ENCODE measurements around the gene PHACTR3. TPM values are rescaled to one million over a fixed set of nuclear protein-coding genes. Genes with fewer than 3 reads are reported as not detected.
A peak's percentile ranks its signal among the peaks of the same experiment; 100 is the strongest.

PHACTR3 gene
- total RNA-seq, 1 experiment from 2014 or later: 0.11 TPM

DNA sequence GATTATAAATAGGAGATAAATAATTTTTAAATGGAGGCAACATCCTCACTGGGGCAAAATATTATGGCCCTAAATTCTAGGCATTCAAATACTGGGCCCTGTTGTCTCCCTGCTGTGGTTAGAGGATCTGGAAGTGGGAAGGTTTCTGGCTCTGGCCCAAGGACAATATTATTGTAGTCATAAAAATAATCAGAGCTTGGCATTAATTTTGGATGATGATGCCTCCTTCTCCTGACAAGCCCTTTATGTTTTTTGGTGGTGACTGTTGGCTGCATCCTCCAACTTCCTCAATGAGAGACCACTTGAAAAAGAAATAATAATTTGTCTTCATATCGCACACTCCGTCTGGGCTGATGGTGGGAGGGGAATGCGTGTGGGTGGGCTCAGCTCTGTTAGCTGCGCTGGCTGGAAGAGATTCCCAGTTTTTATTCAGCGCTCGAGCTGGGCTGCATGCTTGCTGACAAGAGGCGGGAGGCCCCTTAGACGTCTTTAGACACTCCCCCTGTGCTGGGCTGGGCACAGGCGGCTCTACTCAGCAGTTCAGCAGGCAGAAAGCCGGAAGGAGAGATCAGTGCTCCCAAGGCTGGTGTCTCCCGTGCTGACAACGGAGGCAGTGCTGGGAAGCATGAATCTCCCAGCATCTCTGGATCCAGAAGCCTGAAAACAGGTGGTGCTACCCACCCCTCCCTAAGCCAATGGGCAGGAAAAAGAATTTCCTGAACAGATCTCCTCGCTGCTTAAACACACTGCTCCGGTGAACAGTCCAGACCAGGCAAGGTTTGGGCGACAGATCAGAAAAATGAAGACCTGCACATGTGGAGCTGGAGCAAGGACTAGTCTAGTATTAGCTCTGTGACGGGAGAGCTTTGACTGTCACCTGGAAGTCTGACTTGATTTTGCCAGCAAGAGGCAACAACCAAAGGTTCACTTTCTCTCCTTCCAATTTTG is 231.4 kb downstream of the PHACTR3 start:
- Histone ChIP-seq H3K36me3 (ENCODE audit: control insufficient read depth, insufficient read depth, low read length) (no peaks in the 10 kb centered on the region), H3K4me3 (ENCODE audit: low read depth, low read length) (no peak overlapping the region), H3K4me1 (0 out of 2 replicates have a peak, but pooled peaks cover 7% of the 10 kb centered on the region), H3K27me3 (replicated peaks; ENCODE audit: control insufficient read depth, insufficient read depth, low read length) (no peaks in the 10 kb centered on the region), H3K9me3 (no peaks in the 10 kb centered on the region)
- Mint-ChIP-seq H3K4me3 (ENCODE audit: unreplicated experiment) (no peak overlapping the region), H3K4me1 (ENCODE audit: low read depth, unreplicated experiment) (no peaks in the 10 kb centered on the region), H3K9me3 (ENCODE audit: unreplicated experiment) (no peaks in the 10 kb centered on the region), H3K27ac (ENCODE audit: unreplicated experiment) (no peak overlapping the region), H3K36me3 (ENCODE audit: insufficient read depth, unreplicated experiment) (no peaks in the 10 kb centered on the region), H3K27me3 (ENCODE audit: insufficient read depth, unreplicated experiment) (no peaks in the 10 kb centered on the region)
- BruUV-seq (replicated peaks): no TSS peak
- peak in 1 of 2 experiments; percentile 36 for DNase-seq
- TF ChIP-seq, protein P1, sequence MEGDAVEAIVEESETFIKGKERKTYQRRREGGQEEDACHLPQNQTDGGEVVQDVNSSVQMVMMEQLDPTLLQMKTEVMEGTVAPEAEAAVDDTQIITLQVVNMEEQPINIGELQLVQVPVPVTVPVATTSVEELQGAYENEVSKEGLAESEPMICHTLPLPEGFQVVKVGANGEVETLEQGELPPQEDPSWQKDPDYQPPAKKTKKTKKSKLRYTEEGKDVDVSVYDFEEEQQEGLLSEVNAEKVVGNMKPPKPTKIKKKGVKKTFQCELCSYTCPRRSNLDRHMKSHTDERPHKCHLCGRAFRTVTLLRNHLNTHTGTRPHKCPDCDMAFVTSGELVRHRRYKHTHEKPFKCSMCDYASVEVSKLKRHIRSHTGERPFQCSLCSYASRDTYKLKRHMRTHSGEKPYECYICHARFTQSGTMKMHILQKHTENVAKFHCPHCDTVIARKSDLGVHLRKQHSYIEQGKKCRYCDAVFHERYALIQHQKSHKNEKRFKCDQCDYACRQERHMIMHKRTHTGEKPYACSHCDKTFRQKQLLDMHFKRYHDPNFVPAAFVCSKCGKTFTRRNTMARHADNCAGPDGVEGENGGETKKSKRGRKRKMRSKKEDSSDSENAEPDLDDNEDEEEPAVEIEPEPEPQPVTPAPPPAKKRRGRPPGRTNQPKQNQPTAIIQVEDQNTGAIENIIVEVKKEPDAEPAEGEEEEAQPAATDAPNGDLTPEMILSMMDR (IDR thresholded peaks at IDR 0.05; ENCODE audit: insufficient read depth in 1 of 2, low read depth in 1 of 2, low read length in 1 of 2, severe bottlenecking in 1 of 2, unreplicated experiment in 1 of 2): no peak
- intact Hi-C loops (cut with micrococcal nuclease; ENCODE audit: unreplicated experiment): no loop called here
- ChIA-PET CTCF (interaction anchor here (1.4 kb wide), 1 partner anchor 14 kb away, joined by 5 read pairs; no protein-coding TSS in a partner anchor), POLR2A (no interaction called here)

DNA sequence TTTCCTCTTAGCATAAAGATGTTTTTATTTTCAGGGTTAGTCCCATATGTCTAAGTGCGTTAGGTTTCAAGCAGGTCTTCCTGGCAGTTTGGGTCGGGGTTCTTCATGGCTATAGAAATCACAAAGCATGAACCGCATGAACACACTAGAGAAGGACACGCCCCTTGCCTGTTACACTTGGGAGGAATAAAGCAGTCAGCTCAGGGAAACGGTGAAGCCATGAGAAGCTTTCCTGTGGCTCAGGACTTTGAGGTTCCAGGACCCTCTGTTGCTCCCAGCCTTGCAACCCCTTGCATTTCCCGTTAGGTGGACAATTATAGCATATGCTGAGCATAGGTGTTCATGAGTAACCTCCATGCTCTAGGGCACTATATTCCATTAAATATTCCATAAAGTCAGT is 232.4 kb downstream of the PHACTR3 start:
- DNase-seq: no peak
- H3K9me3 Mint-ChIP-seq (ENCODE audit: unreplicated experiment): no peaks in the 10 kb centered on the region
- H3K27ac Mint-ChIP-seq (ENCODE audit: unreplicated experiment): no peak overlapping the region
- intact Hi-C loops (cut with micrococcal nuclease; ENCODE audit: unreplicated experiment): no loop called here
- Histone ChIP-seq H3K27me3 (replicated peaks; ENCODE audit: control insufficient read depth, insufficient read depth, low read length) (0 out of 2 replicates have a peak, but pooled peaks cover 2% of the 10 kb centered on the region), H3K36me3 (ENCODE audit: control insufficient read depth, insufficient read depth, low read length) (no peaks in the 10 kb centered on the region), H3K4me3 (ENCODE audit: low read depth, low read length) (no peak overlapping the region), H3K4me1 (0 out of 2 replicates have a peak, but pooled peaks cover under 1% of the 10 kb centered on the region), H3K9me3 (no peaks in the 10 kb centered on the region)
- no peak overlapping the region for H3K4me3 Mint-ChIP-seq (ENCODE audit: unreplicated experiment)
- TF ChIP-seq, protein P1 (IDR thresholded peaks at IDR 0.05; ENCODE audit: insufficient read depth in 1 of 2, low read depth in 1 of 2, low read length in 1 of 2, severe bottlenecking in 1 of 2, unreplicated experiment in 1 of 2): no peak
- no peaks in the 10 kb centered on the region for H3K27me3 Mint-ChIP-seq (ENCODE audit: insufficient read depth, unreplicated experiment)
- CTCF ChIA-PET: no interaction called here
- no TSS peak for BruUV-seq (replicated peaks)
- H3K4me1 Mint-ChIP-seq (ENCODE audit: low read depth, unreplicated experiment): no peaks in the 10 kb centered on the region
- peaks cover under 1% of the 10 kb centered on the region for H3K36me3 Mint-ChIP-seq (ENCODE audit: insufficient read depth, unreplicated experiment)
- POLR2A ChIA-PET: no interaction called here

DNA sequence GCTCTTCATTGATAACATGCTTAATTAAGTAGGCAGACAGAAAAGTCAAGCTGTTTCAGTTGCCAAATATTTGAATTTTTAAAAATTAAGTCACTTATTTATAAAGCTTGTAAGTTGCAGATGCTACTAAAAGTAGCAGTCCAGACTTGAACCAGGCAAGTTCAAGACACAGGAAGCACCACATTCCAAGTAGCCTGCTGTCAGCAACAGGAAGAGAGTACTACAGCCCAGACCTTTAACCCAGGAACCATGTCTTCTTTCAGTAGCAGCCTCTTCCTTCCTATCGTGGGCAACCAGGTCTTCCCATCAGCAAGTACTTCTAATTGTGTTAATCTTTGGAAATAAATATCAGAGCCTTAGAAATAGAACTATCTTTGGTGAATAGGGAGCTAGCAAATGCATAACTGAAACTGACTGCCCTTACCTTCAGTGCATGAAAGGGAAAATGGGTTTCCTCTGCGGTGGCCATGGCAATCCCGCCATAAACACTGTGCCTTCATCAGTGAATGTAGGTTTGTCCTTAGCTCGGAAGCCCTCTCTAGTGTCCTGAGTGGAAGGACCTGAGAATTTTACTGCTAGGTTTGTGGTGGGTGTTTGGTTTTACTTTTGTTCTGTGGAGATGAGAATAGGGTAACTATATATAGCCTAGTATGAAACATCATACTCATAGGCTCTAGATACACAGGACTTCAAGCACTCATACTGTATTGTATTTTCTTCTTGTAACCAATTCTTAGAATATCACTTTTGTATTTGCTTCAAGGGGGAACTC is 233.5 kb downstream of the PHACTR3 start:
- ChIA-PET CTCF (interaction anchor here (2.6 kb wide), 1 partner anchor 12 kb away, joined by 9 read pairs; no protein-coding TSS in a partner anchor), POLR2A (no interaction called here)
- peaks cover 5% of the 10 kb centered on the region for H3K36me3 Mint-ChIP-seq (ENCODE audit: insufficient read depth, unreplicated experiment)
- no TSS peak for BruUV-seq (replicated peaks)
- TF ChIP-seq, protein P1 (IDR thresholded peaks at IDR 0.05; ENCODE audit: insufficient read depth in 1 of 2, low read depth in 1 of 2, low read length in 1 of 2, severe bottlenecking in 1 of 2, unreplicated experiment in 1 of 2): no peak
- H3K36me3 ChIP-seq (ENCODE audit: control insufficient read depth, insufficient read depth, low read length): no peaks in the 10 kb centered on the region
- H3K27me3 Mint-ChIP-seq (ENCODE audit: insufficient read depth, unreplicated experiment): no peaks in the 10 kb centered on the region
- DNase-seq: no peak
- no peaks in the 10 kb centered on the region for H3K9me3 Mint-ChIP-seq (ENCODE audit: unreplicated experiment)
- H3K4me3 ChIP-seq (ENCODE audit: low read depth, low read length): no peak overlapping the region
- no peaks in the 10 kb centered on the region for H3K4me1 Mint-ChIP-seq (ENCODE audit: low read depth, unreplicated experiment)
- intact Hi-C loops (cut with micrococcal nuclease; ENCODE audit: unreplicated experiment): no loop called here
- 0 out of 2 replicates have a peak, but pooled peaks cover 2% of the 10 kb centered on the region for H3K27me3 ChIP-seq (replicated peaks; ENCODE audit: control insufficient read depth, insufficient read depth, low read length)
- H3K9me3 ChIP-seq: no peaks in the 10 kb centered on the region
- no peak overlapping the region for H3K4me3 Mint-ChIP-seq (ENCODE audit: unreplicated experiment)
- no peak overlapping the region for H3K27ac Mint-ChIP-seq (ENCODE audit: unreplicated experiment)
- no peaks in the 10 kb centered on the region for H3K4me1 ChIP-seq
